HUES64 (cell line): ENCODE results near the gene CDH26.

Experiments
- H3K27ac ChIP-seq: 2 replicates; pipeline ENCODE4 v1.7.0; 2013; ENCODE audit warnings: low read depth, low read length, inconsistent platforms
- H3K27me3 ChIP-seq: 2 replicates; pipeline ENCODE4 v1.6.1; 2013; ENCODE audit warnings: mild to moderate bottlenecking, low read length; ENCODE audit not compliant: insufficient read depth
- H3K36me3 ChIP-seq: 2 replicates; pipeline ENCODE4 v1.6.1; 2013; ENCODE audit warnings: mild to moderate bottlenecking, low read length; ENCODE audit not compliant: insufficient read depth
- H3K4me1 ChIP-seq: 2 replicates; pipeline ENCODE4 v1.6.1; 2013; ENCODE audit warnings: mild to moderate bottlenecking, low read length, moderate library complexity; ENCODE audit not compliant: insufficient read depth
- H3K4me3 ChIP-seq: 2 replicates; pipeline ENCODE4 v1.5.1; 2013; ENCODE audit warnings: mild to moderate bottlenecking, low read length, moderate library complexity
- H3K9ac ChIP-seq: 2 replicates; pipeline ENCODE4 v1.6.1; 2013; ENCODE audit warnings: mild to moderate bottlenecking, low read depth, low read length
- H3K9me3 ChIP-seq: 2 replicates; pipeline ENCODE4 v1.6.1; 2013; ENCODE audit warnings: low read depth, low read length; ENCODE audit not compliant: insufficient read depth
- WGBS: fragments of 150-250, 120-280 bp; methylation state at CpG from one replicate; pipeline ENCODE4 v1.1.7; 2013; ENCODE audit warnings: missing lambda C conversion rate; 5-methylcytosine and 5-hydroxymethylcytosine counted together

CDH26 gene

DNA sequence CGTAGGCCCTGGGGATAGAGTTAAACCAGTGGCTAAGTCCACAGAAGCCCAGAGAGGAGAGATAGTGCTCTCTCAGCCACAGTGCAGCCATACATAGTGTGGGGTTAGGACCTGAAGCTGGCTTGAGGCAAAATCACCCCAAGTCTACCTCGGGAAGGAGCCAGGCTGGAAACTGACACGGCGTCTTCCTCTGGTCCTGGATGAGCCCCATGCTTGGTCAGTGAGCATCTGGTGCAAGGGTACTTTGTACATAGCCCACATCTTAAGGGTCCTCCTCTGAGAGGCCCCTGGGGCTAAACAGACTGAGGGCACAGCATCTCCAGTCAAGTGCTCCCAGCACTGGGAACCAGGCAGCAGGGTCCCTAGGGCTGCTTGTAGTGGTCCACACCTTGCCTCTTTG, 45.6 kb downstream of the CDH26 start:
- Histone ChIP-seq H3K27me3 (no peaks in the 10 kb centered on the region), H3K4me3 (no peak overlapping the region), H3K9ac (no peak overlapping the region), H3K9me3 (no peaks in the 10 kb centered on the region), H3K4me1 (peaks cover 9% of the 10 kb centered on the region; the same call in 1 of the 2 replicates), H3K36me3 (no peaks in the 10 kb centered on the region), H3K27ac (no peak overlapping the region)
- 94% methylated on average over 4 of the region's 4 CpGs for WGBS

DNA sequence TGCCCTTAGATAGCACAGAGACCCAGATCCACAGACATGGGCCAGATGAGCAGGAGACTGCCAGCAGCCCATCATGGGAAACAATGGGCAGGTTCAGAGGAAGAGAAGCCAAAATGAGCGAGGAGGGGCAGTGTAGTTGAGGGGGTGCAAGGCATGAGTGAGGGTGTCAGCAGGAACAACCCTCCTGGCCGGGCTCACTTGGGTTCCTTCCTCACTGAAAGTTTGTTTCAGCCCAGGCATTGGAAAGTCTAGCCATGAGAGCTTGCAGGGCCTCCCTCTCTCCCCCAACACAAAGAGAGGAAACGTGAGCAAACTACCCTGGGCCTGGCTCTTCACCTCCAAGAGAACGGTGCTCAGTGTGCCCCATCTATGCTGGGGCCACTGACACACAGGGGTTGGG, 48.0 kb downstream of the CDH26 start:
- H3K4me3 ChIP-seq, result no peak overlapping the region
- H3K36me3 ChIP-seq, result no peaks in the 10 kb centered on the region
- no peaks in the 10 kb centered on the region for H3K4me1 ChIP-seq
- H3K27me3 ChIP-seq, result no peaks in the 10 kb centered on the region
- H3K9me3 ChIP-seq, result no peaks in the 10 kb centered on the region
- H3K9ac ChIP-seq, result no peak overlapping the region
- H3K27ac ChIP-seq, result no peak overlapping the region
- 90% methylated on average over 4 of the region's 4 CpGs for WGBS

DNA sequence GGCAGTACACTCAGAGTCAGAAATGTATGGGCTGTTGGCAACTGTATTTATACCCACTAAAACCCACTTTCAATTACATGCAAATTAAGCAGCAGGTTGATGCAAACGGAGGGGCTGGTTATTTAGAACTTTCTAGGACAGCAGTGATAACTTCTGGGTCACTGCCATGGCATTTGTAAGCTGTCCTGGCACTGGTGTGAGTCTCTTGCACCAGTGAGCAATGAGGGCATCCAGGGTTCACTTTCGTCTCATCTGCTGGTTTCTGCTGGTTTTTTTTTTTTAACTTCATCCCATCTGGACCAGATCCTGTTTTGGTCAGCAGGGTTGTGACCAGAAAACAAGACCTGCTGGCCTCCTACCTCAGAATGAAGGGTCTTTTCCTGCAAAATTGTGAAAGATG, 49.2 kb downstream of the CDH26 start:
- H3K9ac ChIP-seq, result no peak overlapping the region
- H3K27ac ChIP-seq, result no peak overlapping the region
- H3K9me3 ChIP-seq, result no peaks in the 10 kb centered on the region
- H3K36me3 ChIP-seq, result no peaks in the 10 kb centered on the region
- WGBS, result 86% methylated on average over 2 of the region's 2 CpGs
- no peaks in the 10 kb centered on the region for H3K4me1 ChIP-seq
- H3K27me3 ChIP-seq, result no peaks in the 10 kb centered on the region
- no peak overlapping the region for H3K4me3 ChIP-seq

DNA sequence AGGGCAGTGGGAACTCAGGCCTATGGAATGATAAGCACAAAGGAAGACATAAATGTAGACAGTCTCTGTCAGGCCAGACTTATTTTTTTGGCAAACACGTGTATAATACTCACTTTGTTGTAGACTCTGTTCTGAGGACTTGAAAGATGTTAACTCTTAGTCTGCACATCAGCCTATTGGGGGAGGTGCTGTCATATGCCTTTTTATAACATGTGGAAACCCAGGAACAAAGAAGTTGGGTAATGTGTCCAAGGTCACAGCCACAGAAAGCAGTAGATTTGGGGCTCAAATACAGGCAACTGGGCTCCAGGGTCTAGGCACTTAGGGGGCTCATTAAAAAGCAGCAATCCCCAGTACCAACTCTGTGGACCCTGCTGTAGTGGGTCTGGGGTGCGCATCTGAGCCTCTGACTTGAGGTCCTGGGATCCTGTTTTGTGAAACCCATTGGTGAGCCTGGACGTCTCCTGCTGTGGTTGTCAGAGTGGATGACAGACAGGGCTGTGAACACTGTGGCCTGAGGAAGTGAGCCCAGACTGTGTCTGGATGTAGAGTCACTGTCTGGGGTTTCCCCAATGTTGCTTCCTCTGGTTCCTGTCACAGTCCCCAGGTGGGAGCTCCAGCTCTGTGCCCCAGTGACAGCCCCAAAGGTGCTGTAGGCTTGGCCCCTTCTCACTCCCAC, 50.0 kb downstream of the CDH26 start:
- H3K4me1 ChIP-seq, result no peaks in the 10 kb centered on the region
- H3K9me3 ChIP-seq, result no peaks in the 10 kb centered on the region
- no peak overlapping the region for H3K4me3 ChIP-seq
- no peaks in the 10 kb centered on the region for H3K36me3 ChIP-seq
- H3K9ac ChIP-seq, result no peak overlapping the region
- no peak overlapping the region for H3K27ac ChIP-seq
- WGBS, result 92% methylated on average over 3 of the region's 3 CpGs
- no peaks in the 10 kb centered on the region for H3K27me3 ChIP-seq

DNA sequence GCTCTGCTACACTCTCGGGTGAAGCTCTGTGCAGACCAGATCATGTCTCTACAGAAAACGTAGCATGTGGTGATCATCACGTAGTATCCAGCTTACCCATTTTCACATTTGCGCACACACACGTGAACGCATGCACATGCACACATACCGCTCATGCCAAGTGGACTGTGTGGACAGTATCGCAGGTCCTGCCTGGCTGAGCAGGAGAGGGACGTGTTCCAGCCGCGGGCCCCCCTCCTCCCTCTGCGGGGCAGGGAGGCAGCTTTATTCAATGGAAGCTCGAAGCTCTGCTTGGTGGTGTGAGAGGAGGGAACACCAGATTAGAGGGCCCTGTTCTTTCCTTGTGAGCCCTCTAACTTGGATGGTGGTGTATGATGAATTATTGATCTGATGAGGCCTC, 51.1 kb downstream of the CDH26 start:
- Histone ChIP-seq H3K4me3 (no peak overlapping the region), H3K27ac (no peak overlapping the region), H3K27me3 (no peaks in the 10 kb centered on the region), H3K9ac (no peak overlapping the region), H3K9me3 (no peaks in the 10 kb centered on the region), H3K36me3 (no peaks in the 10 kb centered on the region), H3K4me1 (no peaks in the 10 kb centered on the region)
- WGBS, result 96% methylated on average over 13 of the region's 13 CpGs

DNA sequence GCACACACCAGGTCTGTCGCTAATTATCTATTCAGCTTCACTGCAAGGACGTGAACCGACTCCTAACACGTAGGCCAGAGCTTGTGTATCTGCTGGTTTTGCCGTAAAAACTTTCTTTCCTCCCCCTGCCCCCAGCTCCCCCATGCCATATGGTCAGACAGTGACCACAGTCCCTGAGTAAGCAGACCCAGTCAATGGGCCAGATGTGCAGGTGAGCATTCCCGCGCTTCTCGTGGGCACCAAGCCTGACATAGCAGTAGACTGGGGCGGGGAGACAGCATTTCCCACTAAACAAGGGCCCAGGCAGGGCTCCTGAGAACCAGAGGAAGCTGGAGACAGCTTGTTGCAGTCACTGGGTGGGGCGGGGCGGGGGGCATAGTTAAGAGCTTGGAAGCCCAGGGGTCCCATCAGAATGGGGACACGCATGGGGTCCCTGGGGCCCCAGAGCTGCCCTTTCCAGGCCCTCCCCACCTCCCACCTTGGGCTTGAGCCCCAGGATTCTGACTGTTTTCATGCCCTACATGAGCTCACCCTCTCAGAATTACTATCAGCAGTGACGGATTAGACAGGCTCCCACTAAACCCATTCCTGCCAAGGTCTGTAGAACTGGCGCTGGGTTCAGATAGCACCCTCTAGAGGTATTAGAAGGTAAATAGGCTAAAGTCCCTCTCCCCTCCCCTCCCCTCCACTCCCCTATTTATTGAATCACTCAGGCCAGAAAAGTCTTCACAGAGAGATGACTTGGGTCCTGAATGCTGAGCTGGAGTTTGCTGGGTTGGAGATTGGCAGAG, 51.8 kb downstream of the CDH26 start:
- WGBS, result 90% methylated on average over 14 of the region's 14 CpGs
- Histone ChIP-seq H3K27me3 (no peaks in the 10 kb centered on the region), H3K4me3 (no peak overlapping the region), H3K9me3 (no peaks in the 10 kb centered on the region), H3K9ac (no peak overlapping the region), H3K27ac (no peak overlapping the region), H3K4me1 (no peaks in the 10 kb centered on the region), H3K36me3 (no peaks in the 10 kb centered on the region)

DNA sequence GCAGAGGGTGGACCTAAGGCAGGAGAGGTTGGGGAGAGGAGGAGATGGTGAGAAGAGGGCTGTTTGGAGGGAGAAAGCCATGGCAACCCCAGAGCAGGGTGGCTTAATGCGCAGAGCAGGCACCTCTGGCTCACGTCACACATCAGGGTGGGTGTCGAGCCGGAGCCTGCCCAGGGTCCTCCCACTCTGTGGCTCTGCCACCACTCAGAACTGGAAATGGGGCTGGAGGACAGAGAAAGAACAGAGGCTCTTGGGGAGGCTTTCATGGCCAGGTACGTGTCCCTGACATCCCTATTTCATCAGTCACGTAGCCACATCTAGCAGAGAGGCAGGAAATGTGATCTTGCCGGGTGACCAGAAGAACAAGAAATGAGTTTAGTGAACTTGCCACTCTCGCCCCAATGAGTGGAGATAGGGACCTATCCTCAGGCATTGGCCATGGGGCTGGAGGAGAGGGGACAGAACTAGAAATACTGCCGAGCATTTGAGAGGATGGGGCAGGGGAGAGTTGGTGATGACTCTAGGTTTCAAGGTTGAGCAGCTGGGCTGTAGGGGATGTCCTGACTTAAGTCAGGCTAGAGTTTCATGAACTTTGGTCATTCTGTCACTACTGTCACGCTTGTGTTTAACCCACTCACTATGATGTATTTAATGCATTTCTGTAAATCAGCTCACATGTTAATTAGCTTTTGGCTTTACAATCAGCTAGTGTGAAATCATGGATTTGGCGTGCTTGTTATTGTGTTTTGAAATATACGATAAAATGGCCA, 52.7 kb downstream of the CDH26 start:
- no peaks in the 10 kb centered on the region for H3K36me3 ChIP-seq
- no peaks in the 10 kb centered on the region for H3K27me3 ChIP-seq
- no peak overlapping the region for H3K4me3 ChIP-seq
- H3K9me3 ChIP-seq, result no peaks in the 10 kb centered on the region
- H3K27ac ChIP-seq, result no peak overlapping the region
- no peak overlapping the region for H3K9ac ChIP-seq
- H3K4me1 ChIP-seq, result no peaks in the 10 kb centered on the region
- WGBS, result 96% methylated on average over 12 of the region's 12 CpGs

DNA sequence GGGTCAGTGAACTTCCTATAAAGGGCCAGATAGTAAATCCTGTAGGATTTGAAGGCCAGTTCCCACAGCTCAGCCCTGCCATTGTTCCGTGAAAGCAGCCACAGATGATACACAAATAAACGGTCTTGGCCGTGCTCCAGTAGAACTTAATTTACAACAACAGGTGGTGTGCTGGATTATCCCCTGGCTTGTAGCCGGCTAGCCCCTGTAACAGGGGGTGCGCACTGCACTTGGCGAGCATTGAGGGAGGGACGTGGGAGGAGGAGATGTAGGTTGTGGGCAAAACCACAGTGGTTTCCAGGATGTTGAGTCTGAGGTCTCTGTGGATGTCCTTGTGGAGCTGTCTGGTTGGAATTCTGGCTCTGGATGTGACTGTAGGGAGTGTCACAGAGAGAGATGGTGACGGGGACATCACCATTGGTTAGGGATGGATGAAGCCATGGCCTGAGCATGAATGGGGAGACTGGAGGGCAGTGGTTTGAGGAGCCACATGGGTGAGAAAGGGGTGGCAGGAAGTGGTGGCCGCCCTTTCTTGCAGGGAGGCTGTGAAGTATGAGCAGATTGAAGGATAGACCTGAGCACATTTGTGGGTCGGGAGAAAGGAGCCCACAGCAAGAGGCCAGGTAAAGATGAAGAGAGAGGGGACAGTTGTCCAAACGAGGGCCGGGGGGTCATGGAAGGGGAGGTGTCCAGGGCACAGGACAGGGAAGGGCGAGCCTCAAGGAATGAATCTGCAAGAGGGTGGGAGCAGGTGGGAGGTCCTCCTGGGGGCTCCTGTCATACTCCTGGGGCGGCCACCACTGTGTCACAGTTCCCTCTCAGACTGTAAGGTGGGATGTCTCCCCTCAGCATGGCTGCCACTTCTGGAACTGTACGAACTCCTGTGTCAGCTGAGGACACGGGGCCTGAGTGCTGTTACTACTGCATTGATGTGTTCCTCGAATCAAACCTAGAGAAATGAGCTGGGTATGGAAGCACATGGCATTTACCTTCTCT, 53.6 kb downstream of the CDH26 start:
- H3K27ac ChIP-seq, result no peak overlapping the region
- 88% methylated on average over 17 of the region's 17 CpGs for WGBS
- H3K9ac ChIP-seq, result no peak overlapping the region
- no peaks in the 10 kb centered on the region for H3K27me3 ChIP-seq
- no peaks in the 10 kb centered on the region for H3K4me1 ChIP-seq
- no peaks in the 10 kb centered on the region for H3K9me3 ChIP-seq
- H3K36me3 ChIP-seq, result no peaks in the 10 kb centered on the region
- no peak overlapping the region for H3K4me3 ChIP-seq

DNA sequence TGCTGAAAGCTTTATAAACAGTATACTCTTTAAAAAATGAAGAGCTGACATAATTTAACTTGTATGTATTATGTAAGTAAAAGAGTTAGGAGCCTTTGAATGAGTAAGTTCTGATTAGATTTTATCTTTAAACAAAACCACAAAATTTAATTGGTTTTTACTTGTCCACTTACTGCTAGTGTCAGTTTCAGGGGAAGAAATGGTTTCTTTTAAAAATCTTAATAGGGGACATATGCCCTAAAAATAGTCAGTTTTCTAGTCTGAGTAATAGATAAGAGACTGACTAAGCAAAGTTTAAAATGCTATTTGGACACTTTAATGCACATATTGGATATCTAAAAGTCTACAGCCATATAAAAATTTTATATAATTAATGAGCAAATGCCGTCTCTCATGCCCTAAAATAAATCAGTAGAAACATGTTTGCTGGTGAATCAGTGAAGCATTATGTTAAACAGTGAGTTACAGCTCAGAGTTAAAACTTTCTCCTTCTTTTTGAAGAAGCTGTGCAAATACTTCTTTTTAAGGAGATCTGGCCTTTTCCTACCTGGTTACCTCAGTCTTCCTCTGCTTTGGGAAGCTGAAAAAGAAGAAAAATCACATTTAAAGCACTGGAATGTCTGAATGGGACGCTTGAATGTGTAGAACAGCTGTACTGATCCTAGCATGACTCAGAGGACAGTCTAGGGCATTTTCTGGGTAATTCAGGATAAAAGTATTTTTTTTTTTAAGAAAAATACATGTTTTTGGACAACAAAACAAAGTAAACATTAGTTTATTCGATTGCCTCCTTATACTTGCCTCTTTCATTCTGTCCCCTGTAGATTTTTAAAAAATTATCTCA, 55.3 kb downstream of the CDH26 start:
- no peak overlapping the region for H3K27ac ChIP-seq
- no peaks in the 10 kb centered on the region for H3K9me3 ChIP-seq
- 71% methylated on average over 1 of the region's 3 CpGs for WGBS

DNA sequence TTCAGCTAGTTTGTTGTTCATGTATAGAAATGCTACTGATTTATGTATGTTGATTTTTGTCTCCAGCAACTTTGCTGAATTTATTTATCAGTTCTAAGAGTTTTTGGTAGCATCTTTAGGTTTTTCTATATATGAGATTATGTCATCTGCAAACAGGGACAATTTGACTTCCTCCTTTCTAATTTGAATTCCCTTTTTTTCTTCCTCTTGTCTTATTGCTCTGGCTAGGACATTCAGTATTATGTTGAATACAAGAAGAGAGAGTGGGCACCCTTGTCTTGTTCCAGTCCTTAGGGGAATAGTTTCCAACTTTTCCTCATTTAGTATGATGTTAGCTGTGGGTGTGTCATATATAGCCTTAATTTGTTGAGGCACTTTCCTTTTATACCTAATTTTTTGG, 58.2 kb downstream of the CDH26 start:
- Histone ChIP-seq H3K27ac (no peak overlapping the region), H3K4me1 (no peaks in the 10 kb centered on the region)

More for the DNA sequence above, 55.3 kb downstream of the CDH26 start:
- H3K36me3 ChIP-seq, result no peaks in the 10 kb centered on the region
- no peak overlapping the region for H3K9ac ChIP-seq
- H3K4me3 ChIP-seq, result no peak overlapping the region
- no peaks in the 10 kb centered on the region for H3K4me1 ChIP-seq
- no peaks in the 10 kb centered on the region for H3K27me3 ChIP-seq

More for the DNA sequence above, 58.2 kb downstream of the CDH26 start:
- no peak overlapping the region for H3K9ac ChIP-seq
- no peak overlapping the region for H3K4me3 ChIP-seq
- no peaks in the 10 kb centered on the region for H3K27me3 ChIP-seq
- H3K36me3 ChIP-seq, result no peaks in the 10 kb centered on the region
- H3K9me3 ChIP-seq, result no peaks in the 10 kb centered on the region
